Kidney (tissue), 14 donors: ENCODE data around the gene PINK1. TPM values are rescaled to one million over a fixed set of nuclear protein-coding genes. Genes with fewer than 3 reads are reported as not detected.

Experiments used
- DNase-seq, 5 donors: peaks; one replicate each; pipeline ENCODE4 v3.0.0-alpha.2; 2013 to 2020
- FAIRE-seq: peaks from 2 replicates; lab custom pipeline; 2012; peaks lifted over from hg19 to GRCh38; lab: Jason Lieb, UNC
- H3K27ac ChIP-seq, 2 donors: one replicate each; pipeline ENCODE4 v1.7.0; 2013; ENCODE audit warnings: low read depth in 2 of 2, low read length in 2 of 2, inconsistent platforms in 1 of 2
- H3K27me3 ChIP-seq: one replicate; pipeline ENCODE4 v1.7.1; 2013; ENCODE audit warnings: low read length, inconsistent platforms; ENCODE audit not compliant: control insufficient read depth, insufficient read depth
- H3K36me3 ChIP-seq, 3 donors: one replicate each; pipeline versions ENCODE4 v1.7.0 to v1.7.1; 2013; ENCODE audit warnings: low read length in 3 of 3, control low read depth in 1 of 3, inconsistent platforms in 1 of 3; ENCODE audit not compliant: insufficient read depth in 3 of 3, control insufficient read depth in 2 of 3
- H3K4me1 ChIP-seq, 3 donors: one replicate each; pipeline versions ENCODE4 v1.7.0 to v1.7.1; 2013; ENCODE audit warnings: low read length in 3 of 3, inconsistent platforms in 1 of 3, low read depth in 1 of 3; ENCODE audit not compliant: control insufficient read depth in 2 of 3, insufficient read depth in 2 of 3
- H3K4me3 ChIP-seq, 3 donors: one replicate each; pipeline versions ENCODE4 v1.7.0 to v1.8.1; 2013; ENCODE audit warnings: low read length in 3 of 3, control low read depth in 1 of 3, inconsistent platforms in 1 of 3
- H3K9ac ChIP-seq, 3 donors: one replicate each; pipeline versions ENCODE4 v1.7.0 to v1.7.1; 2013; ENCODE audit warnings: low read length in 3 of 3, control low read depth in 1 of 3, inconsistent platforms in 1 of 3
- H3K9me3 ChIP-seq, 3 donors: one replicate each; pipeline versions ENCODE4 v1.7.0 to v1.7.1; 2013; ENCODE audit warnings: low read length in 3 of 3, control low read depth in 1 of 3, inconsistent platforms in 1 of 3; ENCODE audit not compliant: control insufficient read depth in 2 of 3, insufficient read depth in 1 of 3
- CTCF ChIP-seq: IDR thresholded peaks from 3 replicates; pipeline ENCODE4 v1.5.1; 2012; ENCODE audit warnings: mild to moderate bottlenecking, moderate library complexity, borderline replicate concordance; ENCODE audit not compliant: insufficient read depth; ENCODE audit errors: extremely low read depth
- intact Hi-C: fragments of 100-400 bp; cut with DNase I; formaldehyde crosslinking; loops from one replicate; pipeline ENCODE4 v1.11.1; 2022
- polyA plus RNA-seq: library from polyadenylated mRNA; stranded (reverse); fragments of 350-450 nt; fragmentation: Illumina TruSeq; extraction: RNeasy Lipid Tissue Mini Kit (QIAGEN cat#74804); gene quantifications from one replicate; pipeline ENCODE4 v1.2.3, GENCODE V29; 2014; ENCODE audit warnings: low read depth, low replicate concordance; ENCODE audit not compliant: insufficient read depth
- total RNA-seq: library from RNA; stranded (reverse); fragmentation: NEBNext Ultra II Directional; extraction: Animal tissue kit (Norgen Biotek cat#: 25700); gene quantifications from one replicate; pipeline ENCODE4 v1.2.1, GENCODE V29; 2021
- donor health status: control.
- donor health status: control.
- donor health status: control.
- donor health status: control.
- donor health status: control.
- donor health status: DM: yes; HTN: yes; CAD: no.
- donor health status: Normal renal cell carcinoma (clear cell type).

The PINK1 gene
- total and polyA plus RNA-seq, 2 donors from 2014 or later = 72.7 to 156 TPM

- H3K27me3 ChIP-seq = no peaks in the 10 kb centered on the region
- intact Hi-C loops = no loop called here
- H3K4me1 ChIP-seq = no peaks in the 10 kb centered on the region
- DNase-seq (no peak), FAIRE-seq (no peak)
- H3K4me3 ChIP-seq = no peak overlapping the region
- H3K27ac ChIP-seq = no peak overlapping the region
- no peaks in the 10 kb centered on the region for H3K9me3 ChIP-seq
- H3K9ac ChIP-seq = no peak overlapping the region
- TF ChIP-seq CTCF = no peak
- no peaks in the 10 kb centered on the region for H3K36me3 ChIP-seq
These were observed 13.3 kb upstream of the PINK1 start for GRCh38 chr1:20619999-20620398.

- intact Hi-C loops = no loop called here
- H3K9ac ChIP-seq = no peak overlapping the region
- FAIRE-seq (no peak), DNase-seq (no peak)
- no peak overlapping the region for H3K4me3 ChIP-seq
- no peaks in the 10 kb centered on the region for H3K9me3 ChIP-seq
- no peak for TF ChIP-seq CTCF
- no peaks in the 10 kb centered on the region for H3K27me3 ChIP-seq
- no peaks in the 10 kb centered on the region for H3K36me3 ChIP-seq
- H3K27ac ChIP-seq = no peak overlapping the region
- no peaks in the 10 kb centered on the region for H3K4me1 ChIP-seq
These were observed 12.2 kb upstream of the PINK1 start for GRCh38 chr1:20621012-20621411.

GRCh38 chr1:20624709-20625108 is 8.5 kb upstream of the PINK1 start:
- TF ChIP-seq CTCF = no peak
- Histone ChIP-seq H3K36me3 (no peaks in the 10 kb centered on the region), H3K9me3 (no peaks in the 10 kb centered on the region), H3K27ac (no peak overlapping the region), H3K27me3 (no peaks in the 10 kb centered on the region), H3K4me3 (no peak overlapping the region), H3K9ac (no peak overlapping the region), H3K4me1 (no peaks in the 10 kb centered on the region)
- DNase-seq = no peak
- intact Hi-C loops = no loop called here
- FAIRE-seq = no peak
